BLaER1 treated with 17β-estradiol and CSF1 and Interleukin-3, amounts not matched to agents 10 nM and 100 nM (cell line): Measurements from ENCODE around the gene NSUN3.
A peak's percentile ranks its signal among the peaks of the same experiment; 100 is the strongest.
"Not testable (repeated sequence)": the region's sequence is repeated elsewhere in the genome, so short reads cannot be mapped to it uniquely, and the experiment has no call there.

Source experiments
- H3K27ac ChIP-seq, 11 experiments: shearing (Covaris generic); formaldehyde crosslinking; 2 replicates each; pipeline ENCODE4 v1.8.1; 2022
- H3K27me3 ChIP-seq, 11 experiments: shearing (Covaris generic); formaldehyde crosslinking; 2 replicates each; pipeline ENCODE4 v1.8.1; 2022
- H3K36me3 ChIP-seq, 11 experiments: shearing (Covaris generic); formaldehyde crosslinking; 2 replicates each; pipeline ENCODE4 v1.8.1; 2022
- H3K4me1 ChIP-seq, 10 experiments: shearing (Covaris generic); formaldehyde crosslinking; 2 replicates each; pipeline ENCODE4 v1.8.1; 2022
- H3K4me2 ChIP-seq, 11 experiments: shearing (Covaris generic); formaldehyde crosslinking; 2 replicates each; pipeline ENCODE4 v1.8.1; 2022
- H3K4me3 ChIP-seq, 10 experiments: shearing (Covaris generic); formaldehyde crosslinking; 2 replicates each; pipeline ENCODE4 v1.8.1; 2022
- H3K9ac ChIP-seq, 11 experiments: shearing (Covaris generic); formaldehyde crosslinking; 2 replicates each; pipeline ENCODE4 v1.8.1; 2022
- H3K9me3 ChIP-seq, 11 experiments: shearing (Covaris generic); formaldehyde crosslinking; replicated peaks in 1 of 11; 2 replicates each; pipeline ENCODE4 v1.8.1; 2022
- H4K20me1 ChIP-seq, 11 experiments: shearing (Covaris generic); formaldehyde crosslinking; 2 replicates each; pipeline ENCODE4 v1.8.1; 2022
- Cebpa-rat ChIP-seq, 11 experiments: shearing (Covaris generic); IDR thresholded peaks; 2 replicates each; pipeline ENCODE4 v1.8.1; 2022

NSUN3 gene

DNA sequence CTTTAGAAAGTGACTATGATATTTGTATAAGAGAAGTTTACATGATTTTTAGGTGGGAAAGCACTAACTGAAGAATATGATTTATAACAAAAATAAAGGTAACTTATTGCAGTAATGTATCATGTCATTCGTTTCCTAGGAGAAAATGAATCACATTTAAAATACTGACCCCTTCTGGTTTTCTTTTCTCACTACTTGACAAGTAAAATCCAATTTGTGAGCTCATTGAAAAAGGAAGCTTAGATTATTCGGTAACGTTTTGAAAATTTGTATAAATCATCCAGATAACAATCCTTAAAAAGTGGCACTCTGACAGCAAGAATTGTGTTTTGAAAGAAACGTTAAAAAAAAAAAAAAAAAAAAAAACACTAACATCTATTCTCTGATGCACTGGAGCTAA is 39.0 kb downstream of the NSUN3 start:
- H3K4me2 ChIP-seq, result no peak overlapping the region
- peaks cover 32 to 86% (median 68%) of the 10 kb centered on the region in 11 experiments for H3K36me3 ChIP-seq
- peaks cover 0 to 18% (median 9%) of the 10 kb centered on the region in 10 experiments; a peak in 13 of 20 replicates for H3K4me1 ChIP-seq
- TF ChIP-seq Cebpa-rat (IDR thresholded peaks at IDR 0.05), result no peak
- no peaks in the 10 kb centered on the region for H3K9me3 ChIP-seq
- no peak overlapping the region for H3K9ac ChIP-seq
- no peak overlapping the region for H3K4me3 ChIP-seq
- H3K27ac ChIP-seq, result no peak overlapping the region
- no peaks in the 10 kb centered on the region for H3K27me3 ChIP-seq
- H4K20me1 ChIP-seq, result 0 out of 22 replicates have a peak, but pooled peaks cover 0 to 4% (median 0%) of the 10 kb centered on the region in 11 experiments

DNA sequence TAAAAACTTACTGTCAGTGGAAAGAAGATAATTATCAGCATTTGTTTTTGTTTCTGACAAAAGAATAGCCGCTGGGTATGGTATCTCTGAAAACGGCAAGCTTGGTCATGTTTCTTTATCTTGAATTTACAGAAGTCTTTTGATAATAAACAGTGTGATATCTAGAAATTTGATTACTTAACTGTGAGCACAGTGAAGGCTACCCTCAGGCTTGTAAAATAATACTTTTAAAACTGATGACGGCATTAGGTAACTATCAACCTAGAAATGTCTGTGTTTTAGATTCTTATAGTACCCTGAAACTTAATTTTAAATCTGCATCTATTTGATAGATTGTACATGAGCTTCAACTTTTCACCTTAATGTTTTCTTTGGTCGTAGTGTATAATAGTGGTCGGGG is 43.4 kb downstream of the NSUN3 start:
- TF ChIP-seq Cebpa-rat (IDR thresholded peaks at IDR 0.05), result no peak
- Histone ChIP-seq H3K4me2 (no peak overlapping the region), H3K9me3 (no peaks in the 10 kb centered on the region), H3K4me1 (no peaks in the 10 kb centered on the region), H3K9ac (no peak overlapping the region), H3K36me3 (peaks cover 34 to 87% (median 59%) of the 10 kb centered on the region in 11 experiments), H3K27ac (no peak overlapping the region), H3K4me3 (no peak overlapping the region), H4K20me1 (0 out of 22 replicates have a peak, but pooled peaks cover 0 to 4% (median 0%) of the 10 kb centered on the region in 11 experiments), H3K27me3 (no peaks in the 10 kb centered on the region)

DNA sequence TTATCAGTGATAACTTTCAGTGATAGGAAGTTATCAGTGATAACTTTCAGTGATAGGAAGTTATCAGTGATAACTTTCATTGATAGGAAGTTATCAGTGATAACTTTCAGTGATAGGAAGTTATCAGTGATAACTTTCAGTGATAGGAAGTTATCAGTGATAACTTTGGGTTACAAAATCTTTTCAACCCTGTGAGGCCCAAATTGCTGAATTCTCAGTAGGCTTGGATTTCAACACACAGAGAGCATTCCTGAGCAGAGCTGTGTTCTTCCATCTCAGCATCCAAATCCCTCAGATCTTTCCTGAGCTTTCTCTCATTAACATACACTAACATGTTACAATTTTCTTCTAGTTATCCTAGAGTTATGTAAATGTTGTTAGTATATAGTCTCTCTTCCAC is 47.4 kb downstream of the NSUN3 start:
- not testable (repeated sequence) for H3K4me2 ChIP-seq

DNA sequence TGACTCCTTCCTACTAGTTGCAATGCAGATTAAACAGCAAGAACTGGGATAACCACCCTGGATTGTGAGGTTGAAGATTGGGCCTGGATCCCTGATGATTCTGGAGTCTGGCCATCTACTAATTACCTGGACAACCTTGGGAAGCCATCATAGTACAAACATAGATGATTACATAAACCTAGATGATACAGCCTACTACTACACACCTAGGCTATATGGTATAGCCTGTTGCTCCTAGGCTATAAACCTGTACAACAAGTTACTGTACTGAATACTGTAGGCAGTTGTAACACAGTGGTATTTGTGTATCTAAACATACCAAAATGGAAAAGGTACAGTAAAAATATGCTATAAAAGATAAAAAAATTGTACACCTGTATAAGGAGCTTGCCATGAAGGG is 48.0 kb downstream of the NSUN3 start:
- H3K4me3 ChIP-seq, result no peak overlapping the region
- no peaks in the 10 kb centered on the region for H3K4me1 ChIP-seq
- H3K9ac ChIP-seq, result no peak overlapping the region

More for the DNA sequence above, 47.4 kb downstream of the NSUN3 start:
- H3K4me3 ChIP-seq, H3K9me3 ChIP-seq, H3K27me3 ChIP-seq, H3K4me1 ChIP-seq, H4K20me1 ChIP-seq, H3K27ac ChIP-seq, H3K9ac ChIP-seq: not testable (repeated sequence)
- H3K36me3 ChIP-seq, result peaks cover 36 to 80% (median 47%) of the 10 kb centered on the region in 11 experiments

DNA sequence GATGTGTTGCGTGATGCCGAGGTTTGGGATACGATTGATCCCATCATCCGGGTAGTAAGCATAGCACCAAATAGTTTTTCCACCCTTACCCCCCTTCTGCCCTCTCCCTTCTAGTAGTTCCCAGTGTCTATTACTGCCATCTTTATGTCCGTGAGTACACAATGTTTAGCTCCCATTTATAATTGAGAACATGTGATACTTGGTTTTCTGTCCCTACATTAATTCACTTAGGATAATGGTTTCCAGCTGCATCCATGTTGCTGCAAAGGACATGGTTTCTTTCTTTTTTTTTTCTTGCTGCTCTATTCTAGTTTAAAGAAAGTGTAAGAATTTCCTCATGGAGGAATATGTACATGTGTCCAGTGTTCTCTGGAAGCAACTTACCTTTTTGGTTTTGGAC is 51.8 kb downstream of the NSUN3 start:
- no peaks in the 10 kb centered on the region for H3K9me3 ChIP-seq
- H4K20me1 ChIP-seq, result peaks cover 0 to 4% (median 0%) of the 10 kb centered on the region in 11 experiments; a peak in 1 of 22 replicates
- no peak overlapping the region for H3K27ac ChIP-seq
- peaks cover 16 to 42% (median 25%) of the 10 kb centered on the region in 11 experiments for H3K36me3 ChIP-seq
- peaks cover 0 to 27% (median 0%) of the 10 kb centered on the region in 10 experiments; a peak in 8 of 20 replicates for H3K4me1 ChIP-seq
- TF ChIP-seq Cebpa-rat (IDR thresholded peaks at IDR 0.05), result no peak
- H3K27me3 ChIP-seq, result no peaks in the 10 kb centered on the region
- H3K9ac ChIP-seq, result no peak overlapping the region
- H3K4me2 ChIP-seq, result no peak overlapping the region
- no peak overlapping the region for H3K4me3 ChIP-seq

More for the DNA sequence above, 48.0 kb downstream of the NSUN3 start:
- peaks cover 0 to 4% (median 0%) of the 10 kb centered on the region in 11 experiments; a peak in 1 of 22 replicates for H4K20me1 ChIP-seq
- TF ChIP-seq Cebpa-rat (IDR thresholded peaks at IDR 0.05), result no peak
- H3K9me3 ChIP-seq, result no peaks in the 10 kb centered on the region
- no peak overlapping the region for H3K27ac ChIP-seq
- H3K36me3 ChIP-seq, result peaks cover 30 to 73% (median 41%) of the 10 kb centered on the region in 11 experiments
- H3K4me2 ChIP-seq, result no peak overlapping the region
- H3K27me3 ChIP-seq, result no peaks in the 10 kb centered on the region

DNA sequence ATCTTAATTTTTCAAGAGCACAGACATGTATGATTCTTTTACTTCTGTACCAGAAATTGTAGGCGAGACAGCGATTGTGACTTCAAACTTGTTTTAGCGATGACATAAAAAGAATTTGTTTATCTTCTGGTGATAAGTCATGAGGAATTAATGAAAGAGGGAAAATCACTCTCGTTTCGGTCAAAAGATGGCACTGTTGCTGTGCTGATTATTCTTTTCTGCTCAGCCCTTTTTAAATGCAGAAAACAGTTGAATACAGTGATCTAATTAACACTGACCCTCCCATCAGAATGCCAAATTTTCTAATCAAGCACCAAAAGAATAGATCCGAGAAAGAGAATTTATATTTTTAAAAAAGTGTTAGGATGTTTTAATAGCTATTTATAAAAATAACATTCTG is 52.6 kb downstream of the NSUN3 start:
- no peak for TF ChIP-seq Cebpa-rat (IDR thresholded peaks at IDR 0.05)
- Histone ChIP-seq H4K20me1 (peaks cover 0 to 4% (median 0%) of the 10 kb centered on the region in 11 experiments; a peak in 1 of 22 replicates), H3K27me3 (no peaks in the 10 kb centered on the region), H3K9ac (no peak overlapping the region), H3K4me3 (no peak overlapping the region), H3K4me1 (peaks cover 0 to 27% (median 0%) of the 10 kb centered on the region in 10 experiments; a peak in 8 of 20 replicates), H3K27ac (no peak overlapping the region), H3K9me3 (no peaks in the 10 kb centered on the region), H3K4me2 (no peak overlapping the region), H3K36me3 (peaks cover 11 to 34% (median 22%) of the 10 kb centered on the region in 11 experiments; a peak in 20 of 22 replicates)

DNA sequence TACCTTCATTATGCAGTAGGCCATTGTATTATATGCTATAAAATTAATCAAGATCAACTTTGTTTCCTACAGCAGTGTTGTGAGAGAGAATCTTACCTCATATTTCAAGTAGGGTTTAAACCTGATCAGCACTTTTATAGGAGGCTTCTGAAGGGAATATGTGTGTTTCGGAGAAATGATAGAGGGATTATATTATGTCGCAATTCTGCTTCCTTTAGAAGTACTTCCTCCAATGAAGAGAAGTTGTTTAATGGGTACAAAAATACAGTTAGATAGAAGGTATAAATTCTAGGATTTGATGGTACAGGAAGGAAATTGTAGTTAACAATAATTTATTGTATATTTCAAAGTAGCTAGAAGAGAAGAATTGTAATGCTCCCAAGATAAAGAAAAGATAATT is 54.9 kb downstream of the NSUN3 start:
- Histone ChIP-seq H3K9ac (no peak overlapping the region), H3K9me3 (no peaks in the 10 kb centered on the region), H3K36me3 (peaks cover 0 to 23% (median 9%) of the 10 kb centered on the region in 11 experiments; a peak in 9 of 22 replicates), H3K27ac (no peak overlapping the region), H4K20me1 (peaks cover 0 to 4% (median 0%) of the 10 kb centered on the region in 11 experiments; a peak in 1 of 22 replicates), H3K4me1 (peaks cover 0 to 27% (median 0%) of the 10 kb centered on the region in 10 experiments; a peak in 8 of 20 replicates), H3K4me2 (peak overlapping the region in 4 of 11 experiments; percentile 48 to 73 (median 50); a peak in 7 of 22 replicates), H3K4me3 (no peak overlapping the region), H3K27me3 (no peaks in the 10 kb centered on the region)
- peak in 2 of 11 experiments; percentile 63 to 70; a peak in 5 of 22 replicates for TF ChIP-seq Cebpa-rat (IDR thresholded peaks at IDR 0.05)

DNA sequence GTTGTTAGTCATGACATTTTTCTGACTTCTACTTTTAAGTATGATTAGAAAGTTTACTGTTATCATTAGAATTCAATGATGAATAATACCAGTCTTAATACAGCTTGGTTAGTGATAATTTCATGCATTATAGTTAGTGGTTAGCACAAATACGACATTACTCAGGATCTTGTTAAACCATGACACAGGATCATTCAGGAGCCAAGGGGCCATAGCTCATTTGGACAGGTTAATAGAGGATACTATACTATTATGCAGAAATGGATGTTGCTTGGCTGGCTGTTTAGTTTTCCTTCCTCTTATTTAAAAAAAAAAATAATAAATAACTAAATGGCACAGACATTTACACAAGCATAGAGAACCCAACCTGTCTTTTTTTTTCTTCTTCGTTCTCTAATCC is 55.5 kb downstream of the NSUN3 start:
- Histone ChIP-seq H3K36me3 (peaks cover 0 to 22% (median 9%) of the 10 kb centered on the region in 11 experiments; a peak in 10 of 22 replicates), H3K4me2 (peak overlapping the region in 3 of 11 experiments; percentile 25 to 56 (median 52); a peak in 5 of 22 replicates), H3K4me3 (no peak overlapping the region), H4K20me1 (peaks cover 0 to 4% (median 0%) of the 10 kb centered on the region in 11 experiments; a peak in 1 of 22 replicates), H3K9ac (no peak overlapping the region), H3K27me3 (no peaks in the 10 kb centered on the region), H3K4me1 (peaks cover 0 to 30% (median 0%) of the 10 kb centered on the region in 10 experiments; a peak in 8 of 20 replicates), H3K27ac (no peak overlapping the region), H3K9me3 (no peaks in the 10 kb centered on the region)
- TF ChIP-seq Cebpa-rat (IDR thresholded peaks at IDR 0.05), result no peak

DNA sequence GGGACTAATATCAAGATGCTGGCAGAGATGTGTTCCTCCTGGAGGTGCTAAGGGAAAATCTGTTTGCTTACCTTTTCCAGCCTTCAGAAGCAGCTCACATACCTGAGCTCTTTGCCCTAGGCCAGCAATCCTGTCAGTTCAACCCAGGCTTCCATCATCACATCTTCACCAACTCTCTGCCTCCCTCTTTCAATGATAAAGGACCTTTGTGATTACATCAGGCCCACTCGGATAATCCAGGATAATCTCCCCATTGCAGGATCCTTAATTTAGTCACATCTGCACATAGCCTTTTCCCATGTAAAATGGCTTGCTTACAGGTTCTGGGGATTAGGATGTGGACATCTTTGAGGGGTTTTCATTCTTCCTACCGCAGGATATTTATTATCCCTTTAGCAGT is 58.3 kb downstream of the NSUN3 start:
- Histone ChIP-seq H3K4me1 (peaks cover 0 to 30% (median 0%) of the 10 kb centered on the region in 10 experiments; a peak in 8 of 20 replicates), H3K9ac (no peak overlapping the region), H3K27ac (no peak overlapping the region), H3K4me2 (no peak overlapping the region), H3K4me3 (no peak overlapping the region), H4K20me1 (peaks cover 0 to 4% (median 0%) of the 10 kb centered on the region in 11 experiments; a peak in 1 of 22 replicates), H3K27me3 (no peaks in the 10 kb centered on the region), H3K9me3 (no peaks in the 10 kb centered on the region), H3K36me3 (peaks cover 18 to 40% (median 27%) of the 10 kb centered on the region in 11 experiments; a peak in 19 of 22 replicates)
- TF ChIP-seq Cebpa-rat (IDR thresholded peaks at IDR 0.05), result no peak
